MG63 (cell line): ENCODE results near the gene ALOXE3. TPM values are rescaled to one million over a fixed set of nuclear protein-coding genes. Genes with fewer than 3 reads are reported as not detected.

ENCODE experiments used
- total RNA-seq: library from RNA; depleted of rRNA; stranded (reverse); fragments of >200 nt; shearing (Covaris generic); gene quantifications from 2 replicates; pipeline ENCODE4 v1.2.3, GENCODE V29; 2014; ENCODE audit warnings: low replicate concordance; rRNA removed

Gene ALOXE3
- total RNA-seq, 1 experiment from 2014 or later, result not detected

Other genes starting within 250 kb of the ALOXE3 start
- gene CHD3, start 229.7 kb downstream of the ALOXE3 start, total RNA-seq, result 49.6 and 51.1 TPM in 2 replicates
- 0.15 and 1.6 TPM in 2 replicates for gene RNF227, start 202.2 kb downstream of the ALOXE3 start, total RNA-seq
- gene KCNAB3, start 188.7 kb downstream of the ALOXE3 start, total RNA-seq, result not detected in 2 replicates
- 3.8 and 4.5 TPM in 2 replicates for gene TRAPPC1, start 186.6 kb downstream of the ALOXE3 start, total RNA-seq
- 29.5 and 39.9 TPM in 2 replicates for gene CNTROB, start 186.3 kb downstream of the ALOXE3 start, total RNA-seq
- 0.23 TPM in 1 of 2 replicates, not detected in the other for gene GUCY2D, start 115.9 kb downstream of the ALOXE3 start, total RNA-seq
- not detected in 2 replicates for gene ALOX15B, start 79.5 kb downstream of the ALOXE3 start, total RNA-seq
- gene ALOX12B, start 30.8 kb downstream of the ALOXE3 start, total RNA-seq, result not detected in 2 replicates
- gene HES7, start 5.6 kb upstream of the ALOXE3 start, total RNA-seq, result not detected in 2 replicates
- gene PER1, start 33.9 kb upstream of the ALOXE3 start, total RNA-seq, result 1.3 and 7.9 TPM in 2 replicates
- 0.59 and 3.2 TPM in 2 replicates for gene VAMP2, start 44.4 kb upstream of the ALOXE3 start, total RNA-seq
- gene TMEM107, start 57.9 kb upstream of the ALOXE3 start, total RNA-seq, result 17.6 and 25.6 TPM in 2 replicates
- gene BORCS6, start 71.7 kb upstream of the ALOXE3 start, total RNA-seq, result 8.6 and 17.3 TPM in 2 replicates
- gene AURKB, start 92.1 kb upstream of the ALOXE3 start, total RNA-seq, result 89.2 and 119 TPM in 2 replicates
- 4.2 and 25.8 TPM in 2 replicates for gene CTC1, start 129.5 kb upstream of the ALOXE3 start, total RNA-seq
- 72.8 and 82.7 TPM in 2 replicates for gene PFAS, start 130.8 kb upstream of the ALOXE3 start, total RNA-seq
- 22.1 and 22.3 TPM in 2 replicates for gene RANGRF, start 170.2 kb upstream of the ALOXE3 start, total RNA-seq
- gene SLC25A35, start 176.9 kb upstream of the ALOXE3 start, total RNA-seq, result 1.0 TPM in 1 of 2 replicates, not detected in the other
- gene ARHGEF15, start 191.7 kb upstream of the ALOXE3 start, total RNA-seq, result not detected in 2 replicates
- not detected in 2 replicates for gene ODF4, start 221.3 kb upstream of the ALOXE3 start, total RNA-seq